Renal cortical epithelial cell (primary cell): ENCODE results near the gene COMMD1. TPM values are rescaled to one million over a fixed set of nuclear protein-coding genes. Genes with fewer than 3 reads are reported as not detected.
A peak's percentile ranks its signal among the peaks of the same experiment; 100 is the strongest.
"Not testable (repeated sequence)": the region's sequence is repeated elsewhere in the genome, so short reads cannot be mapped to it uniquely, and the experiment has no call there.

Source experiments
- DNase-seq: peaks from one replicate; pipeline ENCODE4 v3.0.0-alpha.2; 2011; ENCODE audit warnings: low read depth
- total RNA-seq: library from RNA; depleted of rRNA; stranded (reverse); fragments of >200 nt; gene quantifications from 2 replicates; pipeline ENCODE4 v1.2.3, GENCODE V29; 2014

COMMD1 gene
- total RNA-seq, 1 donor from 2014 or later, result 43.7 TPM

- no peak for DNase-seq
Observed at GRCh38 chr2:62136956-62137830, 231.7 kb downstream of the COMMD1 start.

GRCh38 chr2:62140426-62141141 lies 235.1 kb downstream of the COMMD1 start:
- no peak for DNase-seq

- no peak for DNase-seq
Observed at GRCh38 chr2:62141142-62141740, 235.8 kb downstream of the COMMD1 start.

GRCh38 chr2:62142054-62142453 lies 236.6 kb downstream of the COMMD1 start:
- DNase-seq, result no peak

- no peak for DNase-seq
Observed at GRCh38 chr2:62143696-62144095, 238.2 kb downstream of the COMMD1 start.

- no peak for DNase-seq
Observed at GRCh38 chr2:62144689-62145477, 239.4 kb downstream of the COMMD1 start.

GRCh38 chr2:62145478-62146100 lies 240.1 kb downstream of the COMMD1 start:
- DNase-seq, result no peak

GRCh38 chr2:62146790-62147189 lies 241.3 kb downstream of the COMMD1 start:
- not testable (repeated sequence) for DNase-seq

GRCh38 chr2:62147610-62148301 lies 242.3 kb downstream of the COMMD1 start:
- no peak for DNase-seq

- peak; percentile 74 for DNase-seq
Observed at GRCh38 chr2:62149708-62150107, 244.2 kb downstream of the COMMD1 start.

- no peak for DNase-seq
Observed at GRCh38 chr2:62150597-62151305, 245.3 kb downstream of the COMMD1 start.

GRCh38 chr2:62151306-62151638 lies 245.8 kb downstream of the COMMD1 start:
- no peak for DNase-seq

GRCh38 chr2:62152000-62152399 lies 246.5 kb downstream of the COMMD1 start:
- peak; percentile 33 for DNase-seq

GRCh38 chr2:62156861-62157496 lies 251.5 kb downstream of the COMMD1 start:
- DNase-seq, result no peak

GRCh38 chr2:62158444-62159121 lies 253.1 kb downstream of the COMMD1 start:
- no peak for DNase-seq

GRCh38 chr2:62160691-62161090 lies 255.2 kb downstream of the COMMD1 start:
- not testable (repeated sequence) for DNase-seq

GRCh38 chr2:62163106-62163831 lies 257.8 kb downstream of the COMMD1 start:
- DNase-seq, result no peak

GRCh38 chr2:62163834-62164233 lies 258.4 kb downstream of the COMMD1 start:
- DNase-seq, result no peak
